PC-9 (cell line): Measurements from ENCODE around the gene CPEB1. TPM values are rescaled to one million over a fixed set of nuclear protein-coding genes. Genes with fewer than 3 reads are reported as not detected.

Source experiments
- BruUV-seq: library from RNA; stranded (reverse); fragments of 400-500 nt; replicated peaks from 2 replicates; lab custom pipeline; 2021; lab: Mats Ljungman, UMichigan
- CTCF ChIA-PET: fragments of 300-600 bp; sonication (Branson Sonifier 250); formaldehyde crosslinking; loops from one replicate; lab custom pipeline; 2022; ENCODE audit warnings: antibody characterized with exemption; lab: Charles Lee
- POLR2A ChIA-PET: fragments of 300-600 bp; sonication (Branson Sonifier 250); formaldehyde crosslinking; loops from one replicate; lab custom pipeline; 2022; ENCODE audit warnings: antibody characterized with exemption; ENCODE audit not compliant: unreplicated experiment; lab: Charles Lee
- DNase-seq, 2 experiments: peaks; one replicate each; pipeline versions ENCODE4 v3.0.0 to v3.0.0-alpha.2; 2015 to 2022; ENCODE audit warnings: mixed read lengths in 1 of 2
- H2AFZ ChIP-seq: fragments of 200-600 bp; sonication (generic); 2 replicates; pipeline ENCODE4 v1.8.1; 2017; ENCODE audit warnings: antibody characterized with exemption
- H3F3A ChIP-seq: fragments of 200-600 bp; sonication (generic); 2 replicates; pipeline ENCODE4 v1.8.1; 2017; ENCODE audit warnings: antibody characterized with exemption, mild to moderate bottlenecking, low read depth; ENCODE audit not compliant: insufficient read depth
- H3K27ac ChIP-seq: fragments of 200-600 bp; sonication (generic); 2 replicates; pipeline ENCODE4 v1.6.1; 2016; ENCODE audit warnings: mixed run types
- H3K27me3 ChIP-seq: fragments of 200-600 bp; sonication (generic); 2 replicates; pipeline ENCODE4 v1.6.1; 2016; ENCODE audit warnings: low read depth, mixed run types; ENCODE audit not compliant: insufficient read depth
- H3K36me3 ChIP-seq: fragments of 200-600 bp; sonication (generic); 2 replicates; pipeline ENCODE4 v1.6.1; 2016; ENCODE audit warnings: low read depth, mixed run types
- H3K4me1 ChIP-seq: fragments of 200-600 bp; sonication (generic); replicated peaks from 2 replicates; pipeline ENCODE4 v1.6.1; 2016; ENCODE audit warnings: mixed run types; ENCODE audit not compliant: insufficient read depth
- H3K4me2 ChIP-seq: fragments of 200-600 bp; sonication (generic); 2 replicates; pipeline ENCODE4 v1.6.1; 2017; ENCODE audit warnings: mixed run types
- H3K4me3 ChIP-seq: fragments of 200-600 bp; sonication (generic); 2 replicates; pipeline ENCODE4 v1.6.1; 2016; ENCODE audit warnings: mixed run types
- H3K79me2 ChIP-seq: fragments of 200-600 bp; sonication (generic); 2 replicates; pipeline ENCODE4 v1.6.1; 2017; ENCODE audit warnings: low read depth, mixed run types
- H3K9me2 ChIP-seq: fragments of 200-600 bp; sonication (generic); 2 replicates; pipeline ENCODE4 v1.8.1; 2017; ENCODE audit warnings: mild to moderate bottlenecking; ENCODE audit not compliant: insufficient read depth
- H3K9me3 ChIP-seq: fragments of 200-600 bp; sonication (generic); 2 replicates; pipeline ENCODE4 v1.8.1; 2016; ENCODE audit warnings: low read depth; ENCODE audit not compliant: insufficient read depth
- H4K20me1 ChIP-seq: fragments of 200-600 bp; sonication (generic); 2 replicates; pipeline ENCODE4 v1.8.1; 2017; ENCODE audit not compliant: insufficient read depth
- EZH2 ChIP-seq: fragments of 200-600 bp; sonication (generic); IDR thresholded peaks from 2 replicates; pipeline ENCODE4 v1.8.0; 2017; ENCODE audit warnings: antibody characterized with exemption, low read depth
- intact Hi-C: fragments of 100-400 bp; cut with micrococcal nuclease; formaldehyde crosslinking; loops from one replicate; pipeline ENCODE4 v1.10.0; 2022; ENCODE audit not compliant: unreplicated experiment
- total RNA-seq: library from RNA; stranded (reverse); gene quantifications from 2 replicates; pipeline ENCODE4 v1.2.3, GENCODE V29; 2021
- TF ChIP-seq, protein P1 (sequence below): fragments of 200-600 bp; sonication (generic); conservative IDR thresholded peaks from 2 replicates; pipeline ENCODE4 v1.6.1; 2017; ENCODE audit warnings: mixed run types, antibody characterized with exemption, mild to moderate bottlenecking, moderate library complexity

CPEB1 gene
- total RNA-seq, 1 experiment from 2014 or later = not detected

GRCh38 chr15:82532991-82533481, 114.1 kb downstream of the CPEB1 start:
- Histone ChIP-seq H3K9me3 (no peaks in the 10 kb centered on the region), H3K27me3 (no peaks in the 10 kb centered on the region), H3K4me3 (no peak overlapping the region), H3K4me2 (no peak overlapping the region), H3K79me2 (peaks cover 15% of the 10 kb centered on the region), H3K9me2 (no peaks in the 10 kb centered on the region), H3K27ac (no peak overlapping the region), H4K20me1 (peaks cover 26% of the 10 kb centered on the region), H3K36me3 (peaks cover 23% of the 10 kb centered on the region), H3F3A (peaks cover 57% of the 10 kb centered on the region), H2AFZ (no peak overlapping the region), H3K4me1 (peaks cover 7% of the 10 kb centered on the region; the same call in 1 of the 2 replicates)
- DNase-seq = no peak
- ChIA-PET POLR2A (interaction anchor here (1.1 kb wide), 1 partner anchor 217 kb away, joined by 7 read pairs; no protein-coding TSS in a partner anchor), CTCF (no interaction called here)
- intact Hi-C loops = no loop called here
- TF ChIP-seq EZH2 = no peak
- TF ChIP-seq, protein P1, sequence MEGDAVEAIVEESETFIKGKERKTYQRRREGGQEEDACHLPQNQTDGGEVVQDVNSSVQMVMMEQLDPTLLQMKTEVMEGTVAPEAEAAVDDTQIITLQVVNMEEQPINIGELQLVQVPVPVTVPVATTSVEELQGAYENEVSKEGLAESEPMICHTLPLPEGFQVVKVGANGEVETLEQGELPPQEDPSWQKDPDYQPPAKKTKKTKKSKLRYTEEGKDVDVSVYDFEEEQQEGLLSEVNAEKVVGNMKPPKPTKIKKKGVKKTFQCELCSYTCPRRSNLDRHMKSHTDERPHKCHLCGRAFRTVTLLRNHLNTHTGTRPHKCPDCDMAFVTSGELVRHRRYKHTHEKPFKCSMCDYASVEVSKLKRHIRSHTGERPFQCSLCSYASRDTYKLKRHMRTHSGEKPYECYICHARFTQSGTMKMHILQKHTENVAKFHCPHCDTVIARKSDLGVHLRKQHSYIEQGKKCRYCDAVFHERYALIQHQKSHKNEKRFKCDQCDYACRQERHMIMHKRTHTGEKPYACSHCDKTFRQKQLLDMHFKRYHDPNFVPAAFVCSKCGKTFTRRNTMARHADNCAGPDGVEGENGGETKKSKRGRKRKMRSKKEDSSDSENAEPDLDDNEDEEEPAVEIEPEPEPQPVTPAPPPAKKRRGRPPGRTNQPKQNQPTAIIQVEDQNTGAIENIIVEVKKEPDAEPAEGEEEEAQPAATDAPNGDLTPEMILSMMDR = no peak
- no TSS peak for BruUV-seq

DNA sequence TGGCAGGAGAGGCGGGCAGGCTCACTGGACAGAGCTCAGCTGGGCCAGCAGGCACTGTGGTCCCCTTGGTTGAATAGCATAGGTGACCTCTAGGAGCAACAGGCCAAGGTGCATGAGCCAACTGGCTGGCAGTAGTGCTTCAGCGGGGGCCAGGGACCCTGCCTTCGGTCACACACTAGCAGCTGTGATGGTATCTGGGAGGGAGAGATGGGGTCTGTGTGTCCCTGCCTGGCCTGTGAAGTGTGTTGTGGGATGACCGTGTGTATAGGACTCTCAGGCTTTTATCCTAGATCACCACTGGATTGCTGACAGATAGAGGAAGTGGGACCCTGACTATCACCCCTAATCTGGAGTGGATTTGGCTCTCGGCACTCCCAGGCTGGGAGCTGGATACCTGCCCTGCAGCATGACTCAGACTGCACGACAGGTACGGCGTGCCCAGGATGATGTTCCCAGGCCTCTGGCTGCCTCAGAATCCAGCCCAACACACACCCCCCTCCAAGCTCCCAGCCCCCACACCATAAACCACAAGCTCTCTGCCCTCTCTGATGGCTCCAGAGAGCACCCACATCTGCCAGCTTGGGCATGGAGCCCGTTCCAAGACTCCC, 114.7 kb downstream of the CPEB1 start:
- intact Hi-C loops = no loop called here
- Histone ChIP-seq H3K4me3 (no peak overlapping the region), H3F3A (peaks cover 52% of the 10 kb centered on the region), H3K4me1 (0 out of 2 replicates have a peak, but pooled peaks cover 1% of the 10 kb centered on the region), H3K4me2 (no peak overlapping the region), H3K79me2 (peaks cover 10% of the 10 kb centered on the region), H3K36me3 (peaks cover 17% of the 10 kb centered on the region), H3K27ac (no peak overlapping the region), H2AFZ (no peak overlapping the region), H4K20me1 (peaks cover 21% of the 10 kb centered on the region), H3K27me3 (no peaks in the 10 kb centered on the region), H3K9me3 (no peaks in the 10 kb centered on the region), H3K9me2 (no peaks in the 10 kb centered on the region)
- no TSS peak for BruUV-seq
- no peak for DNase-seq
- ChIA-PET CTCF (no interaction called here), POLR2A (interaction anchor here (1.1 kb wide), 1 partner anchor 218 kb away, joined by 7 read pairs; no protein-coding TSS in a partner anchor)
- TF ChIP-seq EZH2 = no peak
- TF ChIP-seq, protein P1 = no peak

DNA sequence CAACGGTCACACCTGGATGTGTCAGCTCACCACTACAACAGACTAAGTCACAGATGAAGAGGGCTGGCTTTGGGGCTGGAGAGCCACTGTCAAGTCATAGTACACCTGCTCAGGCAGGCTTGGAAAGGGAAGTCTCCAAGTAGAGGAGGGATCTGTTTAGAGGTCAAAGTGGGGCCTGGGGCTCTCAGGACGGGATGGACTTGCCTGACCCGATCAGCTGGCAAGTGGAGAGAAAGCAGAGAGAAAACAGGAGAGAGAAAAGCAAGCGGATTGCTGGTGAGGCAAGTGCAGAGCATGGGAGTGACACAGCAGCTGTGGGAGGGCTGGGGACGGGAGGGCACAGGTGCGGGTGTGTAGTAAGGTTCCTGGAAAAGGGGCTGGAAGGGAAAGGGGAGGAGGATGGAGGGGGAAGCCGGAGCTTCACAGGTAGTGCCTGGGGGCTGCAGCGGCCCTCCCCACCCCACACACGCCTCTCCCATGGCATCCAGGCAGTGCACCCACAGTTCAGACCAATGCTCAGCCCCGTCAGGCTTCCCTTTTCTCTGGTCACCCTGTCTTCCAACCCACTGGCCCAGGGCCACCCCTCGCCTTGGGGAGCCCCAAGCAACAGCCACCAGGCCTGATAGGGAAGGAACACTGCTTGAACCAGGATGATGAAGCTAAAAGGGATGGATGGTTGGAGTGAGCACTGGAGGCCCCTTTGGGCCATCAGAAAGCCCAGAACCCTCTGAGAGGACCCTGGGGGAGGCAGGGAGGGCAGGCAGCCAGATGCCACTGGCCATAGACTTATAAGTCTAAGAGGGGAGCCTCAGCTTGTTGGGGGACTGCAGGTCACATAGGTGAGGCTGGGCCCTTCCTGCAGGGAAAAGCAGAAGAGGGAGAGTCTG, 115.4 kb downstream of the CPEB1 start:
- Histone ChIP-seq H3K27ac (no peak overlapping the region), H2AFZ (no peak overlapping the region), H3K9me3 (no peaks in the 10 kb centered on the region), H3K4me2 (no peak overlapping the region), H3K27me3 (no peaks in the 10 kb centered on the region), H3K9me2 (no peaks in the 10 kb centered on the region), H4K20me1 (peaks cover 13% of the 10 kb centered on the region), H3F3A (peaks cover 44% of the 10 kb centered on the region), H3K79me2 (peaks cover 2% of the 10 kb centered on the region), H3K4me1 (no peaks in the 10 kb centered on the region), H3K36me3 (peaks cover 10% of the 10 kb centered on the region; the same call in 1 of the 2 replicates), H3K4me3 (no peak overlapping the region)
- intact Hi-C loops = loop anchor here (2.0 kb wide), 1 partner anchor 469 kb away; no protein-coding TSS in a partner anchor
- CTCF ChIA-PET = interaction anchor here (0.6 to 1.1 kb wide), 2 partner anchors 218 to 479 kb away, joined by 3 to 4 read pairs; no protein-coding TSS in a partner anchor
- TF ChIP-seq, protein P1 = no peak
- TF ChIP-seq EZH2 = no peak
- POLR2A ChIA-PET = interaction anchor here (1.1 kb wide), 1 partner anchor 218 kb away, joined by 7 read pairs; no protein-coding TSS in a partner anchor
- no peak for DNase-seq
- no TSS peak for BruUV-seq
